Liver (tissue), 9 donors: Measurements from ENCODE around the gene NPIPA1. TPM values are rescaled to one million over a fixed set of nuclear protein-coding genes. Genes with fewer than 3 reads are reported as not detected.
A peak's percentile ranks its signal among the peaks of the same experiment; 100 is the strongest.
"Not testable (repeated sequence)": the region's sequence is repeated elsewhere in the genome, so short reads cannot be mapped to it uniquely, and the experiment has no call there.

Experiments
- DNase-seq: peaks from one replicate; pipeline ENCODE4 v3.0.0-alpha.2; 2017; ENCODE audit warnings: low spot score
- H3K27ac ChIP-seq, 2 donors: one replicate each; pipeline ENCODE4 v1.7.0; 2013; ENCODE audit warnings: inconsistent platforms in 2 of 2, low read length in 2 of 2, control low read depth in 1 of 2, low read depth in 1 of 2, mild to moderate bottlenecking in 1 of 2
- H3K27me3 ChIP-seq, 4 donors: one replicate each; pipeline versions ENCODE4 v1.6.1 to v1.7.0; 2013; ENCODE audit warnings: low read length in 3 of 4, inconsistent platforms in 1 of 4, mild to moderate bottlenecking in 1 of 4, moderate library complexity in 1 of 4; ENCODE audit not compliant: control insufficient read depth in 4 of 4, insufficient read depth in 4 of 4
- H3K36me3 ChIP-seq, 4 donors: one replicate each; pipeline versions ENCODE4 v1.6.1 to v1.7.0; 2013; ENCODE audit warnings: low read length in 3 of 4, mild to moderate bottlenecking in 3 of 4, low read depth in 1 of 4, moderate library complexity in 1 of 4; ENCODE audit not compliant: control insufficient read depth in 4 of 4, insufficient read depth in 3 of 4
- H3K4me1 ChIP-seq, 4 donors: one replicate each; pipeline versions ENCODE4 v1.6.1 to v1.7.0; 2013; ENCODE audit warnings: low read length in 3 of 4, mild to moderate bottlenecking in 3 of 4, moderate library complexity in 1 of 4; ENCODE audit not compliant: control insufficient read depth in 4 of 4, insufficient read depth in 4 of 4
- H3K4me3 ChIP-seq, 3 donors: one replicate each; pipeline versions ENCODE4 v1.6.1 to v1.7.0; 2013; ENCODE audit warnings: low read length in 3 of 3, control low read depth in 1 of 3, low read depth in 1 of 3, mild to moderate bottlenecking in 1 of 3
- H3K9ac ChIP-seq, 2 donors: one replicate each; pipeline ENCODE4 v1.7.0; 2013; ENCODE audit warnings: low read length in 2 of 2, mild to moderate bottlenecking in 2 of 2, moderate library complexity in 2 of 2, control low read depth in 1 of 2, low read depth in 1 of 2
- H3K9me3 ChIP-seq, 4 donors: one replicate each; pipeline versions ENCODE4 v1.6.1 to v1.7.0; 2013; ENCODE audit warnings: low read length in 3 of 4; ENCODE audit not compliant: control insufficient read depth in 4 of 4
- RXRA ChIP-seq, 2 donors: IDR thresholded peaks; 2 replicates each; pipeline ENCODE4 v1.6.1; 2017 to 2018; ENCODE audit warnings: antibody characterized with exemption in 2 of 2, mild to moderate bottlenecking in 1 of 2
- WGBS: extraction: QIAGEN DNeasy Blood & Tissue Kit; methylation state at CpG from one replicate; pipeline ENCODE4 v1.1.7; 2013; 5-methylcytosine and 5-hydroxymethylcytosine counted together
- polyA plus RNA-seq, 2 donors: library from polyadenylated mRNA; stranded (reverse) in 1 of 2; unstranded in 1 of 2; fragments of 200-250 nt in 1 of 2; fragments of >200 nt in 1 of 2; fragmentation: Nextera tagmentation in 1 of 2; extraction: Ambion mirVana in 1 of 2; gene quantifications; one replicate each; pipeline versions ENCODE4 v1.2.1 to v1.2.3, GENCODE V29; 2013 to 2015
- total RNA-seq, 2 donors: library from RNA; depleted of rRNA; stranded (reverse); fragments of >200 nt; gene quantifications; one replicate each; pipeline ENCODE4 v1.2.3, GENCODE V29; 2014
- TF ChIP-seq, protein P1 (sequence below): fragments of 150-350 bp; IDR thresholded peaks from 2 replicates; pipeline ENCODE4 v1.5.1; 2017; ENCODE audit warnings: improper control_type of control experiment, low read depth, low read length; ENCODE audit not compliant: missing input control
- donor health status: healthy.
- donor health status: healthy.
- donor health status: healthy.
- donor health status: healthy.
- donor health status: healthy.

The NPIPA1 gene
- total and polyA plus RNA-seq, 4 donors: 10.3 to 43.4 (median 18.7) TPM

DNA sequence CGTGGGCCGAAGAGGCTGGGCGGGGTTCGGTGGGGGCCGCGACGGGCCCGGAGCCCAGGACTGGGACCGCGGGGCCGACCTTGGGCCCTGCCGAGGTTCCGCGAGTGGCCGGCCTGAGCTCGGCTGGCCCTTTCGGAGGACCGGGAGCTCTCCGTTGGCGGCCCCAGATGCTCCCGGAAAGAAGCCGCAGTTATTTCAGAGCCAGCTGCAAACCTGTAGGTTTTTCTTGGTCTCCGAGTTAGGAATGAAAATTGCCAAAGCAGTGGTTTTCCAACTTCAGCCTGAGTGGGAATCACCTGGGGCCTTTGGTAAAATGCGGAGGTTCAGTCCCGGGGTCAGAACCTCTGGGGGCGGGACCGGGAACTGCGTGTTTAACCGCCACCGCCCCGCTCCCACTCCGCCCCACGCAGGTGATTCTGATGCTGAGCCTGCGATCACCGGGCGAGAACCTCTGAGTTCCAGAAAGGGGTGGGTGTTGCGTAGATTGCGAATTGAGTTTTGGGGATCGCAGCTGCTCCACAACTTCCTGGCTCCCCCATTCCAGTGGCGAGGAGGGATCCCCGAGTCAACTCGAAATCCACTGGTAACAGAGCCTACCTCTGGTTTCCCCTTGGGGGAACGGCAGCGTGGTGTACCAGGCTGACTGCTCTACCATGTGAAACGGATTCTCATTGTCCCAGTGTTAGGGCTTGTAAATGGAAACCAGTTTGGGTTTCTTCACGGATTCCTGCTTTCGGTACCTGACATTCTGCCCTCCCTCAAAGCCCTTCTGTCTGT is 38.4 kb downstream of the NPIPA1 start:
- Histone ChIP-seq H3K9ac (peak overlapping the region; percentile 43 to 83), H3K4me3 (peak overlapping the region; percentile 69 to 85 (median 79)), H3K4me1 (peaks cover 2 to 33% (median 26%) of the 10 kb centered on the region in 4 donors), H3K27ac (peak overlapping the region; percentile 86 to 94)
- 1% methylated on average over 47 of the region's 47 CpGs for WGBS
- not testable (repeated sequence) for H3K36me3 ChIP-seq, H3K27me3 ChIP-seq, H3K9me3 ChIP-seq
- peak in 1 of 2 donors; percentile 24 for TF ChIP-seq RXRA (IDR thresholded peaks at IDR 0.05)
- TF ChIP-seq, protein P1, sequence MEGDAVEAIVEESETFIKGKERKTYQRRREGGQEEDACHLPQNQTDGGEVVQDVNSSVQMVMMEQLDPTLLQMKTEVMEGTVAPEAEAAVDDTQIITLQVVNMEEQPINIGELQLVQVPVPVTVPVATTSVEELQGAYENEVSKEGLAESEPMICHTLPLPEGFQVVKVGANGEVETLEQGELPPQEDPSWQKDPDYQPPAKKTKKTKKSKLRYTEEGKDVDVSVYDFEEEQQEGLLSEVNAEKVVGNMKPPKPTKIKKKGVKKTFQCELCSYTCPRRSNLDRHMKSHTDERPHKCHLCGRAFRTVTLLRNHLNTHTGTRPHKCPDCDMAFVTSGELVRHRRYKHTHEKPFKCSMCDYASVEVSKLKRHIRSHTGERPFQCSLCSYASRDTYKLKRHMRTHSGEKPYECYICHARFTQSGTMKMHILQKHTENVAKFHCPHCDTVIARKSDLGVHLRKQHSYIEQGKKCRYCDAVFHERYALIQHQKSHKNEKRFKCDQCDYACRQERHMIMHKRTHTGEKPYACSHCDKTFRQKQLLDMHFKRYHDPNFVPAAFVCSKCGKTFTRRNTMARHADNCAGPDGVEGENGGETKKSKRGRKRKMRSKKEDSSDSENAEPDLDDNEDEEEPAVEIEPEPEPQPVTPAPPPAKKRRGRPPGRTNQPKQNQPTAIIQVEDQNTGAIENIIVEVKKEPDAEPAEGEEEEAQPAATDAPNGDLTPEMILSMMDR: peak; percentile 16
- DNase-seq: peak; percentile 59

DNA sequence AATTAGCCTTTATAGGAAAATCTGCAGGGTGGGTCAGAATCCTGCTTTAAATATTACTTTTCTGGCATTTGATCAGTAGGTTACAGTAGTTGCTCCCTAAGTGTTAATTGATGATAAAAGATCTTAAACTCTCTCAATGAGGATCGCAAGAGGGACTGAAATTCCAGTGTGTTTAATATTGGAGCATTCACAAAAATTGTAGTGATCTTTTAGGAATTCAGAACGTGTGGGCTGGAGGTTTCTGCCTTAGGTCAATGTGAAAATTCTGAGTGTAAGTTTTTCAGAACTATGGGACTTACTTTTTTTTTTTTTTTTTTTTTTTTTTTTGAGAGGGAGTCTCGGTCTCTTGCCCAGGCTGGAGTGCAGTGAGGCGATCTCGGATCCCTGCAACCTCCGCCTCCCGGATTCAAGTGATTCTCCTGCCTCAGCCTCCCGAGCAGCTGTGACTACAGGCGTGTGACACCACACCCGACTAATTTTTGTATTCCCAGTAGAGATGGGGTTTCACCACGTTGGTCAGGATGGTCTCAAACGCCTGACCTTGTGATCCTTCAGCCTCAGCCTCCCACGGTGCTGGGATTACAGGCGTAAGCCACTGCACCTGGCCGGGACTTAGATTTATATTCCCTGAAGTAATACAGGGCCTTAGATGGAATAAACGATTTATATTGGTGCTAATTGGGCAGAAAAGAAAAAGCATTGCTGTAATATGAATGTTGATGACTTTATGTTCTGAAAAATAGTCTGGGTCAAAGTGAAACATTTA is 39.9 kb downstream of the NPIPA1 start:
- H3K36me3 ChIP-seq, H3K9me3 ChIP-seq, H3K27me3 ChIP-seq, DNase-seq, H3K4me3 ChIP-seq, H3K9ac ChIP-seq, H3K27ac ChIP-seq: not testable (repeated sequence)
- H3K4me1 ChIP-seq: peaks cover 2 to 36% (median 35%) of the 10 kb centered on the region in 4 donors
- 70% methylated on average over 14 of the region's 16 CpGs for WGBS

DNA sequence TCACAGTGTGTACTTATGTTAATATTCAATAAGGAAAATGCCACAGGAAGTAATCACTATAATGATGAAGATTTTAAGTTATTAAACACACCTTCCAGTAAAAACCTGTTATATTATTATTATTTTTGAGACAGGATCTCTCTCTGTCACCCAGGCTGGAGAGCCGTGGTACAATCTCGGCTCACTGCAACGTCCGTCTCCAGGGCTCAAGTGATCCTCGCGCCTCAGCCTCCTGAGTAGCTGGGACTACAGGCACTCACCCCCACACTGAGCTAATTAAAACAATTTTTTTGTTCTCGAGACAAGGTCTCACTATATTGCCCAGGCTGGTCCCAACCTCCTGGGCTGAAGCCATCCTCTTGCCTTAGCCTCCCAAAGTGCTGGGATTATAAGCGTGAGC is 41.0 kb downstream of the NPIPA1 start:
- not testable (repeated sequence) for H3K27ac ChIP-seq, H3K9me3 ChIP-seq, H3K36me3 ChIP-seq, H3K9ac ChIP-seq, H3K4me3 ChIP-seq, H3K27me3 ChIP-seq, DNase-seq
- H3K4me1 ChIP-seq: peaks cover 2 to 39% (median 36%) of the 10 kb centered on the region in 4 donors
- WGBS: 90% methylated on average over 8 of the region's 8 CpGs

DNA sequence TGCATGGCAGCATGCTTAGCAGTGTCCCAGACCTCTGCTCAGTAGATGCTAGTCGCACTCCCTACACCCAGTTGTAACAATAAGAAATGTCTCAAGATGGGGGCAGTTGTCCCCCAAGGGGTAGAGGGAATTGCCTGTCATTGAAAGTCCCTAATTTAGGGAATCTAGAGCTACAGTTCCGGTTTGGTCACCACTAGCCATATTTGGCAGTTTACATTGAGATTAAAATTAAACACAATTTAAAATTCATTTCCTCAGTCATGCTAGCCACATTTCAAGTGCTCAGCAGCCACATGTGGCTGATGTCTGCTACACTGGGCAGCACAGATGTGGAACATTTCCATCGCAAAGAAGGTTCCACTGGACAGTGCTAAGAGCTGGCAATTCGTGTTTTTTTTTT is 41.7 kb downstream of the NPIPA1 start:
- DNase-seq, H3K27me3 ChIP-seq, H3K9me3 ChIP-seq, H3K36me3 ChIP-seq, H3K9ac ChIP-seq, H3K27ac ChIP-seq, H3K4me3 ChIP-seq: not testable (repeated sequence)
- 61% methylated on average over 4 of the region's 4 CpGs for WGBS
- H3K4me1 ChIP-seq: peaks cover 2 to 39% (median 35%) of the 10 kb centered on the region in 4 donors

DNA sequence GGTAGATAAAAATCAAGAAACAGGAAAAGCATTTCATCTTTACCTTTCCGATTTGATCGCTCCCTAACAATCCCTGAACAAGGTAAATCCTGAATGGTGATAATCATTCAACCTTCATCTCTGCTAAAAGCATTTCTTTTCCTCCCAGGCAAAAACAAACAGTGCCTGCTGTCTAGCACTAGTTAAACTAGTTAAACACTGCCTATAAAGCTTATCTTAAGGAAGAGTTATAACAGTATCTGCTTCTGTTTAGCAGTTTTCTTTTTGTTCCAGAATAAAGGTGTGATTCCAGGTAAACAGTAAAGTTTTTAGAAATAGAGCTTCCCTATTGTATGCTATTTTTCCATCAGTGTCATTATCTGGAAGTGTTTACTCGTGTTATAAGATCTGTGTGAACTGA is 44.0 kb downstream of the NPIPA1 start:
- peak overlapping the region in 2 of 3 donors; percentile 36 to 68 for H3K4me3 ChIP-seq
- H3K27me3 ChIP-seq, DNase-seq, H3K36me3 ChIP-seq, H3K27ac ChIP-seq, H3K9me3 ChIP-seq: not testable (repeated sequence)
- peak overlapping the region in 1 of 2 donors; percentile 71 for H3K9ac ChIP-seq
- WGBS: 26% methylated on average over 3 of the region's 3 CpGs
- H3K4me1 ChIP-seq: peaks cover 4 to 40% (median 33%) of the 10 kb centered on the region in 4 donors

DNA sequence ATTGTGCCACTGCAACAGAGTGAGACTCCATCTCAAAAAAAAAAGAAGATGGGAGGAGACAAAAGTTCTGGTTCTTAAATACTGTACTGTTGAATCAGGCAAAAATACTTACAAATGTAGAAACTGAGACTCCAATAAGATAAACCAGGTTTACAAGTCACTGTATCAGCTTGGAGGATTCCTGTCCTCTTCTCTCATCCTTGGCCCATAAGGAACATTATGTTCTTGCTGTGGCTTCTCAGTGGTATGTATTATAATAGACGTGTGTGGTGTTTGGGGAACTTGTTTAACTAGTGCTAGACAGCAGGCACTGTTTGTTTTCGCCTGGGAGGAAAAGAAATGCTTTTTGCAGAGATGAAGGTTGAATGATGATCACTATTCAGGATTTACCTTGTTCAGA is 45.3 kb downstream of the NPIPA1 start:
- H3K4me3 ChIP-seq, DNase-seq, H3K9ac ChIP-seq, H3K27ac ChIP-seq, H3K9me3 ChIP-seq, H3K27me3 ChIP-seq, H3K36me3 ChIP-seq: not testable (repeated sequence)
- 20% methylated on average over 1 of the region's 2 CpGs for WGBS
- peaks cover 4 to 35% (median 25%) of the 10 kb centered on the region in 4 donors for H3K4me1 ChIP-seq

DNA sequence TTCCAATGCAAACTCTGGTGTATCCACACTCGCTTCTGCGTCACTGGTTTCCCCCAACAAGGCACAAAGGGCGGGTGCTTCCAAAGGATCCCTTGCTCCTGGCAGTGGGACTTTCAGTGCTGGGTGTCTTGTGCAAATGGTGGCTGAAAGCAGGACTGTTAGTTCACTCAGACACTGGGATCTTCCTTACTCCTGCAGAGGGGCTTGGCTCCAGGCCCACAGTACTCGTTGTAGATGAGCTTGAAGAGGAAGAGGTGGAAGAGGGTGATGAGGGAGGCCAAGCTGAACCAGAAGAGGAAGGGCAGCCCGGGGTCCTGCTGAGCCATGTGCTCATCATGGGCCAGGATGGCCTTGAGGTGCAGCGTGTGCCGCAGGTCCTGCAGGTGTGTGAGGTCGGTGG is 50.8 kb downstream of the NPIPA1 start:
- not testable (repeated sequence) for H3K36me3 ChIP-seq, H3K4me3 ChIP-seq, H3K9ac ChIP-seq, H3K9me3 ChIP-seq, DNase-seq, H3K27ac ChIP-seq, H3K27me3 ChIP-seq
- H3K4me1 ChIP-seq: peaks cover 6 to 28% (median 20%) of the 10 kb centered on the region in 4 donors
- WGBS: 85% methylated on average over 8 of the region's 8 CpGs
